ENCODE measurements around the gene WDR54. TPM values are rescaled to one million over a fixed set of nuclear protein-coding genes. Genes with fewer than 3 reads are reported as not detected.
A peak's percentile ranks its signal among the peaks of the same experiment; 100 is the strongest.

Gene WDR54
- total and polyA plus RNA-seq, 4 donors = 15.4 to 42.3 (median 32.0) TPM

DNA sequence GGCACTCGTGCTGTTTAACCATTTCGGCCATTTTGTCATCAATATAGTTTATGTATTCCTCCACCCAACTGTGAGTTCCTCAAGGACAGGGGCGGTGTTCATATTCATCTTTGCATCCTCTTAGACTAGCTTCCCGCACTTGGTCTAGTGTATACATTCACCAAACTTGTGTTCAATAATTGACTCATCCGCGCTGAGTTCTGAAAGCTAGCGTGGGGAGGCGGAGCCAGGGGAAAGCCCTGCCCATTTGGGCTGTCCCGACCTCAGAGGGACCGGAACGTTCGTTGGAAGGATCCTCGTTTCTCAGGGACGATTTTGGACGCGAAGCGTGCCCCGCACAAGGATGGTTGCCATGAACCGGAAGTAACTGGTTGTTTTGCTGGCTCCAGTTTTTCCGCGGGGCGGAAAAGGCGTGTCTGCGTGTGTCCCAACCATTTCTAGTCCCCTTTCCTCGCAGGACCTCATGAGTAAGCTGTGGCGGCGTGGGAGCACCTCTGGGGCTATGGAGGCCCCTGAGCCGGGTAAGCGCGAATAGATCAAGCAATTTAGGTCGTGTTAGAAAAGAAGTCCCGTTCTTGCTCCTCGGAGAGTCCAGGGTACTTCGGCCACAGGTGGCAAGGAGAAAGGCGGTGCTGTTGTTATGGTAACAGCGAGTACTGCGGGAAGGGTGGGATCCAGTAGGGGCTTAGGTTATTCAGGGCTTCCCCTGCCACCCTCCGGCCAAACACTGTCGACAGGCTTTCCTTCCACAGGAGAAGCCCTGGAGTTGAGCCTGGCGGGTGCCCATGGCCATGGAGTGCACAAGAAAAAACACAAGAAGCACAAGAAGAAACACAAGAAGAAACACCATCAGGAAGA lies 33.4 kb downstream of the WDR54 start, which contains the start of gene INO80B:
Gene INO80B (plus strand): TSS at position 434 of the 858 bp plus-strand sequence. CDS start 30 bp downstream, at position 464.
- peaks cover 0 to 2% (median 0%) of the 10 kb centered on the region in 4 donors for H3K36me3 ChIP-seq (ENCODE audit: control insufficient read depth in 4 of 4, insufficient read depth in 4 of 4, low read length in 4 of 4)
- H3K27me3 ChIP-seq (ENCODE audit: control insufficient read depth in 3 of 3, insufficient read depth in 3 of 3, low read length in 2 of 3) = no peaks in the 10 kb centered on the region
- H3K27ac ChIP-seq (ENCODE audit: low read depth in 1 of 2, low read length in 1 of 2) = peak within 1 kb of the TSS; percentile 50 to 65
- H3K9ac ChIP-seq (ENCODE audit: insufficient read depth in 1 of 2, low read length in 2 of 2) = peak within 1 kb of the TSS in 1 of 2 donors; percentile 50
- WGBS, 2 donors = 0 to 1% methylated on average over 40 of the region's 40 CpGs
- peak; percentile 79 for ATAC-seq (ENCODE audit: insufficient read depth, low FRiP score)
- peaks cover 6 to 33% (median 10%) of the 10 kb centered on the region in 5 donors for H3K4me1 ChIP-seq (ENCODE audit: control insufficient read depth in 5 of 5, insufficient read depth in 5 of 5, low read length in 5 of 5)
- TF ChIP-seq, protein P1, sequence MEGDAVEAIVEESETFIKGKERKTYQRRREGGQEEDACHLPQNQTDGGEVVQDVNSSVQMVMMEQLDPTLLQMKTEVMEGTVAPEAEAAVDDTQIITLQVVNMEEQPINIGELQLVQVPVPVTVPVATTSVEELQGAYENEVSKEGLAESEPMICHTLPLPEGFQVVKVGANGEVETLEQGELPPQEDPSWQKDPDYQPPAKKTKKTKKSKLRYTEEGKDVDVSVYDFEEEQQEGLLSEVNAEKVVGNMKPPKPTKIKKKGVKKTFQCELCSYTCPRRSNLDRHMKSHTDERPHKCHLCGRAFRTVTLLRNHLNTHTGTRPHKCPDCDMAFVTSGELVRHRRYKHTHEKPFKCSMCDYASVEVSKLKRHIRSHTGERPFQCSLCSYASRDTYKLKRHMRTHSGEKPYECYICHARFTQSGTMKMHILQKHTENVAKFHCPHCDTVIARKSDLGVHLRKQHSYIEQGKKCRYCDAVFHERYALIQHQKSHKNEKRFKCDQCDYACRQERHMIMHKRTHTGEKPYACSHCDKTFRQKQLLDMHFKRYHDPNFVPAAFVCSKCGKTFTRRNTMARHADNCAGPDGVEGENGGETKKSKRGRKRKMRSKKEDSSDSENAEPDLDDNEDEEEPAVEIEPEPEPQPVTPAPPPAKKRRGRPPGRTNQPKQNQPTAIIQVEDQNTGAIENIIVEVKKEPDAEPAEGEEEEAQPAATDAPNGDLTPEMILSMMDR (IDR thresholded peaks at IDR 0.05; ENCODE audit: control extremely low read depth, extremely low read depth) = no peak
- H3K9me3 ChIP-seq (ENCODE audit: control insufficient read depth in 4 of 4, insufficient read depth in 3 of 4, low read length in 3 of 4) = no peaks in the 10 kb centered on the region
- H3K4me3 ChIP-seq = peak within 1 kb of the TSS; percentile 66
- peak; percentile 98 to 99 (median 99) for DNase-seq

DNA sequence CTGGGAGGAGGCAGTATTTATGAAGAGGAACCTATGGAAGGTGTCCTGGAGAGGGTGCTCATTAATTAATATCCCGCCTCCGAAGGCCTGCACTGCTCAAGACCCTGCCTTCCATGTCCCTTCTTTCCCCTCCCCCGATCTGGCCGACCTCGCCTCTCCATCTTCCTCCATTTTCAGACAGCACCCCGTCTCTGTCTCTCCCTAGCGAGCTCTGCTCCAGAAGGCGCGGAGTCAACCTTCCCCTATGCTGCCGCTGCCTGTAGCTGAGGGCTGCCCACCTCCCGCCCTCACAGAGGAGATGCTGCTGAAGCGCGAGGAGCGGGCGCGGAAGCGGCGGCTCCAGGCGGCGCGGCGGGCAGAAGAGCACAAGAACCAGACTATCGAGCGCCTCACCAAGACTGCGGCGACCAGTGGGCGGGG lies 35.6 kb downstream of the WDR54 start:
- H3K36me3 ChIP-seq (ENCODE audit: control insufficient read depth in 4 of 4, insufficient read depth in 4 of 4, low read length in 4 of 4) = peaks cover 0 to 8% (median 3%) of the 10 kb centered on the region in 4 donors
- WGBS, 2 donors = 1 to 2% methylated on average over 22 to 27 of the region's 27 CpGs
- ATAC-seq (ENCODE audit: insufficient read depth, low FRiP score) (no peak), DNase-seq (peak in 1 of 3 donors; percentile 49)
- H3K27ac ChIP-seq (ENCODE audit: low read depth in 1 of 2, low read length in 1 of 2) = peak overlapping the region; percentile 35 to 94
- H3K9me3 ChIP-seq (ENCODE audit: control insufficient read depth in 4 of 4, insufficient read depth in 3 of 4, low read length in 3 of 4) = no peaks in the 10 kb centered on the region
- no peak overlapping the region for H3K4me3 ChIP-seq
- TF ChIP-seq, protein P1 (IDR thresholded peaks at IDR 0.05; ENCODE audit: control extremely low read depth, extremely low read depth) = no peak
- H3K27me3 ChIP-seq (ENCODE audit: control insufficient read depth in 3 of 3, insufficient read depth in 3 of 3, low read length in 2 of 3) = no peaks in the 10 kb centered on the region
- H3K4me1 ChIP-seq (ENCODE audit: control insufficient read depth in 5 of 5, insufficient read depth in 5 of 5, low read length in 5 of 5) = peaks cover 6 to 33% (median 11%) of the 10 kb centered on the region in 5 donors
- peak overlapping the region in 1 of 2 donors; percentile 62 for H3K9ac ChIP-seq (ENCODE audit: insufficient read depth in 1 of 2, low read length in 2 of 2)

GRCh38 chr2:74457549-74458131 lies 36.1 kb downstream of the WDR54 start:
- Histone ChIP-seq H3K27me3 (ENCODE audit: control insufficient read depth in 3 of 3, insufficient read depth in 3 of 3, low read length in 2 of 3) (no peaks in the 10 kb centered on the region), H3K4me1 (ENCODE audit: control insufficient read depth in 5 of 5, insufficient read depth in 5 of 5, low read length in 5 of 5) (peaks cover 6 to 33% (median 11%) of the 10 kb centered on the region in 5 donors), H3K9me3 (ENCODE audit: control insufficient read depth in 4 of 4, insufficient read depth in 3 of 4, low read length in 3 of 4) (no peaks in the 10 kb centered on the region), H3K9ac (ENCODE audit: insufficient read depth in 1 of 2, low read length in 2 of 2) (peak overlapping the region; percentile 80 to 92), H3K27ac (ENCODE audit: low read depth in 1 of 2, low read length in 1 of 2) (peak overlapping the region; percentile 78 to 94), H3K4me3 (peak overlapping the region; percentile 54), H3K36me3 (ENCODE audit: control insufficient read depth in 4 of 4, insufficient read depth in 4 of 4, low read length in 4 of 4) (peaks cover under 1 to 13% (median 5%) of the 10 kb centered on the region in 4 donors)
- peak; percentile 27 for ATAC-seq (ENCODE audit: insufficient read depth, low FRiP score)
- TF ChIP-seq, protein P1 (IDR thresholded peaks at IDR 0.05; ENCODE audit: control extremely low read depth, extremely low read depth) = no peak
- 0 to 1% methylated on average over 42 to 46 of the region's 46 CpGs for WGBS, 2 donors
- peak in 2 of 3 donors; percentile 74 to 75 for DNase-seq
